Liver (tissue), 3 donors: ENCODE measurements around the gene CD9.

Source experiments
- ATF3 ChIP-seq: IDR thresholded peaks from 2 replicates; pipeline ENCODE4 v1.6.1; 2016; ENCODE audit warnings: antibody characterized with exemption
- EGR1 ChIP-seq, 2 donors: IDR thresholded peaks; 2 replicates each; pipeline ENCODE4 v1.6.1; 2016 to 2018; ENCODE audit warnings: antibody characterized with exemption in 2 of 2, low read depth in 2 of 2
- FOXA1 ChIP-seq: IDR thresholded peaks from 2 replicates; pipeline ENCODE4 v1.6.1; 2016; ENCODE audit warnings: antibody characterized with exemption
- GABPA ChIP-seq, 2 donors: IDR thresholded peaks in 1 of 2; conservative IDR thresholded peaks in 1 of 2; 2 replicates each; pipeline ENCODE4 v1.6.1; 2016; ENCODE audit warnings: antibody characterized with exemption in 2 of 2, mild to moderate bottlenecking in 1 of 2, moderate library complexity in 1 of 2
- JUND ChIP-seq, 2 donors: IDR thresholded peaks; 2 replicates each; pipeline ENCODE4 v1.6.1; 2016; ENCODE audit warnings: antibody characterized with exemption in 2 of 2
- RAD21 ChIP-seq, 2 donors: IDR thresholded peaks; 2 replicates each; pipeline ENCODE4 v1.6.1; 2016; ENCODE audit warnings: antibody characterized with exemption in 2 of 2, mild to moderate bottlenecking in 2 of 2
- SP1 ChIP-seq: IDR thresholded peaks from 2 replicates; pipeline ENCODE4 v1.6.1; 2018; ENCODE audit warnings: antibody characterized with exemption, mild to moderate bottlenecking
- TAF1 ChIP-seq: conservative IDR thresholded peaks from 2 replicates; pipeline ENCODE4 v1.6.1; 2016; ENCODE audit warnings: antibody characterized with exemption, mild to moderate bottlenecking
- TF ChIP-seq, protein P1 (sequence below): fragments of 150-350 bp; IDR thresholded peaks from 2 replicates; pipeline ENCODE4 v1.5.1; 2017; ENCODE audit warnings: improper control_type of control experiment, low read depth, low read length; ENCODE audit not compliant: missing input control
- TF ChIP-seq, protein P2 (sequence below): IDR thresholded peaks from 2 replicates; pipeline ENCODE4 v1.6.1; 2016; ENCODE audit warnings: antibody characterized with exemption
- TF ChIP-seq, protein P3 (sequence below): IDR thresholded peaks from 2 replicates; pipeline ENCODE4 v1.6.1; 2016; ENCODE audit warnings: antibody characterized with exemption
- TF ChIP-seq, protein P4 (sequence below): IDR thresholded peaks from 2 replicates; pipeline ENCODE4 v1.6.1; 2016; ENCODE audit warnings: antibody characterized with exemption, mild to moderate bottlenecking
- donor health status: healthy.
- donor health status: healthy.

- TF ChIP-seq, protein P1, sequence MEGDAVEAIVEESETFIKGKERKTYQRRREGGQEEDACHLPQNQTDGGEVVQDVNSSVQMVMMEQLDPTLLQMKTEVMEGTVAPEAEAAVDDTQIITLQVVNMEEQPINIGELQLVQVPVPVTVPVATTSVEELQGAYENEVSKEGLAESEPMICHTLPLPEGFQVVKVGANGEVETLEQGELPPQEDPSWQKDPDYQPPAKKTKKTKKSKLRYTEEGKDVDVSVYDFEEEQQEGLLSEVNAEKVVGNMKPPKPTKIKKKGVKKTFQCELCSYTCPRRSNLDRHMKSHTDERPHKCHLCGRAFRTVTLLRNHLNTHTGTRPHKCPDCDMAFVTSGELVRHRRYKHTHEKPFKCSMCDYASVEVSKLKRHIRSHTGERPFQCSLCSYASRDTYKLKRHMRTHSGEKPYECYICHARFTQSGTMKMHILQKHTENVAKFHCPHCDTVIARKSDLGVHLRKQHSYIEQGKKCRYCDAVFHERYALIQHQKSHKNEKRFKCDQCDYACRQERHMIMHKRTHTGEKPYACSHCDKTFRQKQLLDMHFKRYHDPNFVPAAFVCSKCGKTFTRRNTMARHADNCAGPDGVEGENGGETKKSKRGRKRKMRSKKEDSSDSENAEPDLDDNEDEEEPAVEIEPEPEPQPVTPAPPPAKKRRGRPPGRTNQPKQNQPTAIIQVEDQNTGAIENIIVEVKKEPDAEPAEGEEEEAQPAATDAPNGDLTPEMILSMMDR = no peak
- TF ChIP-seq RAD21 (IDR thresholded peaks at IDR 0.05) = no peak
- TF ChIP-seq, protein P2, sequence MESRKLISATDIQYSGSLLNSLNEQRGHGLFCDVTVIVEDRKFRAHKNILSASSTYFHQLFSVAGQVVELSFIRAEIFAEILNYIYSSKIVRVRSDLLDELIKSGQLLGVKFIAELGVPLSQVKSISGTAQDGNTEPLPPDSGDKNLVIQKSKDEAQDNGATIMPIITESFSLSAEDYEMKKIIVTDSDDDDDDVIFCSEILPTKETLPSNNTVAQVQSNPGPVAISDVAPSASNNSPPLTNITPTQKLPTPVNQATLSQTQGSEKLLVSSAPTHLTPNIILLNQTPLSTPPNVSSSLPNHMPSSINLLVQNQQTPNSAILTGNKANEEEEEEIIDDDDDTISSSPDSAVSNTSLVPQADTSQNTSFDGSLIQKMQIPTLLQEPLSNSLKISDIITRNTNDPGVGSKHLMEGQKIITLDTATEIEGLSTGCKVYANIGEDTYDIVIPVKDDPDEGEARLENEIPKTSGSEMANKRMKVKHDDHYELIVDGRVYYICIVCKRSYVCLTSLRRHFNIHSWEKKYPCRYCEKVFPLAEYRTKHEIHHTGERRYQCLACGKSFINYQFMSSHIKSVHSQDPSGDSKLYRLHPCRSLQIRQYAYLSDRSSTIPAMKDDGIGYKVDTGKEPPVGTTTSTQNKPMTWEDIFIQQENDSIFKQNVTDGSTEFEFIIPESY = no peak
- no peak for TF ChIP-seq TAF1
- TF ChIP-seq SP1 = no peak
- no peak for TF ChIP-seq JUND (IDR thresholded peaks at IDR 0.05)
- TF ChIP-seq, protein P3, sequence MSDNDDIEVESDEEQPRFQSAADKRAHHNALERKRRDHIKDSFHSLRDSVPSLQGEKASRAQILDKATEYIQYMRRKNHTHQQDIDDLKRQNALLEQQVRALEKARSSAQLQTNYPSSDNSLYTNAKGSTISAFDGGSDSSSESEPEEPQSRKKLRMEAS = no peak
- TF ChIP-seq ATF3 = no peak
- TF ChIP-seq, protein P4, sequence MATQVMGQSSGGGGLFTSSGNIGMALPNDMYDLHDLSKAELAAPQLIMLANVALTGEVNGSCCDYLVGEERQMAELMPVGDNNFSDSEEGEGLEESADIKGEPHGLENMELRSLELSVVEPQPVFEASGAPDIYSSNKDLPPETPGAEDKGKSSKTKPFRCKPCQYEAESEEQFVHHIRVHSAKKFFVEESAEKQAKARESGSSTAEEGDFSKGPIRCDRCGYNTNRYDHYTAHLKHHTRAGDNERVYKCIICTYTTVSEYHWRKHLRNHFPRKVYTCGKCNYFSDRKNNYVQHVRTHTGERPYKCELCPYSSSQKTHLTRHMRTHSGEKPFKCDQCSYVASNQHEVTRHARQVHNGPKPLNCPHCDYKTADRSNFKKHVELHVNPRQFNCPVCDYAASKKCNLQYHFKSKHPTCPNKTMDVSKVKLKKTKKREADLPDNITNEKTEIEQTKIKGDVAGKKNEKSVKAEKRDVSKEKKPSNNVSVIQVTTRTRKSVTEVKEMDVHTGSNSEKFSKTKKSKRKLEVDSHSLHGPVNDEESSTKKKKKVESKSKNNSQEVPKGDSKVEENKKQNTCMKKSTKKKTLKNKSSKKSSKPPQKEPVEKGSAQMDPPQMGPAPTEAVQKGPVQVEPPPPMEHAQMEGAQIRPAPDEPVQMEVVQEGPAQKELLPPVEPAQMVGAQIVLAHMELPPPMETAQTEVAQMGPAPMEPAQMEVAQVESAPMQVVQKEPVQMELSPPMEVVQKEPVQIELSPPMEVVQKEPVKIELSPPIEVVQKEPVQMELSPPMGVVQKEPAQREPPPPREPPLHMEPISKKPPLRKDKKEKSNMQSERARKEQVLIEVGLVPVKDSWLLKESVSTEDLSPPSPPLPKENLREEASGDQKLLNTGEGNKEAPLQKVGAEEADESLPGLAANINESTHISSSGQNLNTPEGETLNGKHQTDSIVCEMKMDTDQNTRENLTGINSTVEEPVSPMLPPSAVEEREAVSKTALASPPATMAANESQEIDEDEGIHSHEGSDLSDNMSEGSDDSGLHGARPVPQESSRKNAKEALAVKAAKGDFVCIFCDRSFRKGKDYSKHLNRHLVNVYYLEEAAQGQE = no peak
- TF ChIP-seq EGR1 (IDR thresholded peaks at IDR 0.05; ENCODE audit: low read depth in 2 of 2) = no peak
- no peak for TF ChIP-seq GABPA (IDR thresholded peaks at IDR 0.05 in 1 of 2, conservative IDR thresholded peaks at IDR 0.05 in 1 of 2)
- TF ChIP-seq FOXA1 = no peak
These were observed 33.1 kb downstream of the CD9 start for GRCh38 chr12:6233121-6233971.
